GM12878 (cell line): ENCODE data around the gene HRH2.

Source experiments
- ATF7 ChIP-seq: fragments of 450-650 bp; IDR thresholded peaks from 2 replicates; pipeline ENCODE4 v1.6.1; 2016; ENCODE audit warnings: low read depth, mild to moderate bottlenecking
- MTA2 ChIP-seq: fragments of 450-650 bp; IDR thresholded peaks from 2 replicates; pipeline ENCODE4 v1.6.1; 2016; ENCODE audit warnings: low read depth, mild to moderate bottlenecking, moderate library complexity
- NRF1 ChIP-seq: conservative IDR thresholded peaks from 2 replicates; pipeline ENCODE4 v1.6.1; 2011; ENCODE audit warnings: mild to moderate bottlenecking, low read depth, low read length, improper control_type of control experiment
- SMAD1 ChIP-seq: fragments of 450-650 bp; IDR thresholded peaks from 2 replicates; pipeline ENCODE4 v1.6.1; 2018; ENCODE audit warnings: mild to moderate bottlenecking, low read depth; ENCODE audit not compliant: partially characterized antibody
- TAF1 ChIP-seq: IDR thresholded peaks from 2 replicates; pipeline ENCODE4 v1.6.1; 2011; ENCODE audit warnings: mild to moderate bottlenecking, low read depth, low read length, borderline replicate concordance
- YY1 ChIP-seq: IDR thresholded peaks from 2 replicates; pipeline ENCODE4 v1.6.1; 2011; ENCODE audit warnings: low read depth, mild to moderate bottlenecking, low read length
- TF ChIP-seq, protein P1 (sequence below), 3 experiments: IDR thresholded peaks in 2 of 3; conservative IDR thresholded peaks in 1 of 3; 2 replicates each; pipeline ENCODE4 v1.5.1; 2011; ENCODE audit warnings: low read depth in 3 of 3, low read length in 3 of 3, mild to moderate bottlenecking in 3 of 3, control low read depth in 2 of 3, moderate library complexity in 2 of 3, inconsistent platforms in 1 of 3, mixed read lengths in 1 of 3; ENCODE audit not compliant: control insufficient read depth in 2 of 3, insufficient read depth in 1 of 3; ENCODE audit errors: extremely low read depth in 1 of 3
- TF ChIP-seq, protein P2 (sequence below): IDR thresholded peaks from 2 replicates; pipeline ENCODE4 v1.6.1; 2011; ENCODE audit warnings: low read depth, mild to moderate bottlenecking, low read length, moderate library complexity, borderline replicate concordance; ENCODE audit errors: extremely low read depth
- TF ChIP-seq, protein P3 (sequence below): IDR thresholded peaks from 2 replicates; pipeline ENCODE4 v1.6.1; 2012; ENCODE audit warnings: low read depth, low read length, improper control_type of control experiment

DNA sequence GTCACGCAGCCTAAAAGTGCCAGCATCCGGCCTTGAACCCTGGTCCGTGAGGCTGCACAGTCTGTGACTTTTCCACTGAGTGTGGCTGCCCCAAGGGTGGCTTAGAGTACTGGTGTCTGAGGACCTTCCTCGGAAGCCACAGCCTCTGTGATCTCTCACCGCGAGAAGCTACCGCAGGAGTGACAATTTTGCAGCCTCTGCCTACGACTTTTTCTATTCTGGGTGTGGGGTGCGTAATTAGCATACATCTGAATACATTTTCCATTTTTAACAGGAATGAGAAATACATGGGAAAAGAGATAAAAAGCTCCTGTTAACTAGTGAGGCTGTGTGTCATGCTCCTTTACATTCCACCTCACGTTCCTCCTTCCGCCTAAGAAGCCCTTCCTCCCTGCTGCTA is 48.3 kb upstream of the HRH2 start:
- TF ChIP-seq MTA2 (no peak), TAF1 (no peak), YY1 (no peak), ATF7 (no peak), SMAD1 (no peak), NRF1 (no peak)
- TF ChIP-seq, protein P1, sequence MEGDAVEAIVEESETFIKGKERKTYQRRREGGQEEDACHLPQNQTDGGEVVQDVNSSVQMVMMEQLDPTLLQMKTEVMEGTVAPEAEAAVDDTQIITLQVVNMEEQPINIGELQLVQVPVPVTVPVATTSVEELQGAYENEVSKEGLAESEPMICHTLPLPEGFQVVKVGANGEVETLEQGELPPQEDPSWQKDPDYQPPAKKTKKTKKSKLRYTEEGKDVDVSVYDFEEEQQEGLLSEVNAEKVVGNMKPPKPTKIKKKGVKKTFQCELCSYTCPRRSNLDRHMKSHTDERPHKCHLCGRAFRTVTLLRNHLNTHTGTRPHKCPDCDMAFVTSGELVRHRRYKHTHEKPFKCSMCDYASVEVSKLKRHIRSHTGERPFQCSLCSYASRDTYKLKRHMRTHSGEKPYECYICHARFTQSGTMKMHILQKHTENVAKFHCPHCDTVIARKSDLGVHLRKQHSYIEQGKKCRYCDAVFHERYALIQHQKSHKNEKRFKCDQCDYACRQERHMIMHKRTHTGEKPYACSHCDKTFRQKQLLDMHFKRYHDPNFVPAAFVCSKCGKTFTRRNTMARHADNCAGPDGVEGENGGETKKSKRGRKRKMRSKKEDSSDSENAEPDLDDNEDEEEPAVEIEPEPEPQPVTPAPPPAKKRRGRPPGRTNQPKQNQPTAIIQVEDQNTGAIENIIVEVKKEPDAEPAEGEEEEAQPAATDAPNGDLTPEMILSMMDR (IDR thresholded peaks at IDR 0.05 in 2 of 3, conservative IDR thresholded peaks at IDR 0.05 in 1 of 3; ENCODE audit: control insufficient read depth in 2 of 3, extremely low read depth in 1 of 3, insufficient read depth in 1 of 3, low read depth in 3 of 3, low read length in 3 of 3), result no peak
- TF ChIP-seq, protein P2, sequence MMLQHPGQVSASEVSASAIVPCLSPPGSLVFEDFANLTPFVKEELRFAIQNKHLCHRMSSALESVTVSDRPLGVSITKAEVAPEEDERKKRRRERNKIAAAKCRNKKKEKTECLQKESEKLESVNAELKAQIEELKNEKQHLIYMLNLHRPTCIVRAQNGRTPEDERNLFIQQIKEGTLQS, result no peak
- TF ChIP-seq, protein P3, sequence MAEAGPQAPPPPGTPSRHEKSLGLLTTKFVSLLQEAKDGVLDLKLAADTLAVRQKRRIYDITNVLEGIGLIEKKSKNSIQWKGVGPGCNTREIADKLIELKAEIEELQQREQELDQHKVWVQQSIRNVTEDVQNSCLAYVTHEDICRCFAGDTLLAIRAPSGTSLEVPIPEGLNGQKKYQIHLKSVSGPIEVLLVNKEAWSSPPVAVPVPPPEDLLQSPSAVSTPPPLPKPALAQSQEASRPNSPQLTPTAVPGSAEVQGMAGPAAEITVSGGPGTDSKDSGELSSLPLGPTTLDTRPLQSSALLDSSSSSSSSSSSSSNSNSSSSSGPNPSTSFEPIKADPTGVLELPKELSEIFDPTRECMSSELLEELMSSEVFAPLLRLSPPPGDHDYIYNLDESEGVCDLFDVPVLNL, result no peak
